NB4 (cell line): Measurements from ENCODE around the gene METTL18.

Experiments
- CTCF ChIP-seq: IDR thresholded peaks from one replicate; pipeline ENCODE4 v1.5.1; 2012; ENCODE audit warnings: low read depth, low read length
- MYC ChIP-seq: IDR thresholded peaks from 2 replicates; pipeline ENCODE4 v1.6.1; 2011; ENCODE audit warnings: low read depth, low read length
- POLR2A ChIP-seq: IDR thresholded peaks from 2 replicates; pipeline ENCODE4 v1.6.1; 2011; ENCODE audit warnings: mild to moderate bottlenecking; ENCODE audit not compliant: insufficient read length; ENCODE audit errors: extremely low read depth
- TF ChIP-seq, protein P1 (sequence below): IDR thresholded peaks from 2 replicates; pipeline ENCODE4 v1.6.1; 2011; ENCODE audit warnings: low read depth, low read length

DNA sequence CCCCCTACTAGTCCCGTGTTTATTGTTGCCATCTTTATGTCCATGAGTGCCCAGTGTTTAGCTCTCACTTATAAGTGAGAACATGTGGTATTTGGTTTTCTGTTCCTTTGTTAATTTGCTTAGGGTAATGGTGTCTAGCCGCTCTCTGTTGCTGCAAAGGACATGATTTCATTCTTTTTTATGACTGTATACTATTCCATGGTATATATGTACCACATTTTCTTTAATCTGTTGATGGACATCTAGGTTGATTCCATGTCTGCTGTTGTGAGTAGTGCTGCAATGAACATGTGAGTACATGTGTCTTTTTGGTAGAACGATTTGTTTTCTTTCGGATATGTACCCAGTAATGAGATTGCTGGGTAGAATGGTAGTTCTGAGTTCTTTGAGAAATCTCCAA, 44.2 kb upstream of the METTL18 start:
- TF ChIP-seq, protein P1, sequence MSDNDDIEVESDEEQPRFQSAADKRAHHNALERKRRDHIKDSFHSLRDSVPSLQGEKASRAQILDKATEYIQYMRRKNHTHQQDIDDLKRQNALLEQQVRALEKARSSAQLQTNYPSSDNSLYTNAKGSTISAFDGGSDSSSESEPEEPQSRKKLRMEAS = no peak
- TF ChIP-seq CTCF (no peak), POLR2A (no peak), MYC (no peak)
